ENCODE results near the gene ZMYND8.

The ZMYND8 gene

DNA sequence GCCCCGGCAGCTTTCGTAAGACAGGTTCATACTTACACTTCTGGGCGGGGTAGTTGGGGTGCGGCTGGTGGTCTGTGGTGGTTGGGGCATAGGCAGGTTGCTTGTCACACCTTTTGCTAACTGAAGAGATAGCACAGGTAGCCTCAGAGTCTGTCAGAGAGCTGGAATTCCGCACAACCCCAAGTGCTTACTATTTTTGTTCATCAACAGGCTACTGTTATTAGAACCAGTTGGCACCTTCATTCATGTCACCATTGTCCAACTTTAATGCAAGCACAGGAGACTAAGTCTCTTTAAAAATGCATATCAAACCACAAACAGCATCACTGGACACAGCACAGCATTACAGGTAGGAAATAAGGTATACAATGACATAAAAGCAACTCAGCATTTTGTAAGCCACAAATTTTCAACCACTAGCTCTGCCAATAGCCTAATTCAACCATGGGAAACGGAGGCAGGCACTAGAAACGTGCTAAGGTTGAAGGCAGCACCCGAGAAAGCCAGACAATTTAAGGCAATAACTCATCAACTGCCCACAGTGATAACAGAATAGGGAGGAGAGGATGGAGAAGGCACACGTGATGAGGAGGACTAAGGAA lies 143.8 kb downstream of the ZMYND8 start:
- H3K4me3 ChIP-seq (ENCODE audit: low read depth in 1 of 2, low read length in 2 of 2), result no peak overlapping the region
- H3K27ac ChIP-seq (ENCODE audit: low read length), result no peak overlapping the region
- H2AFZ ChIP-seq (ENCODE audit: low read depth, low read length), result no peak overlapping the region
- no peak for ATAC-seq (ENCODE audit: insufficient read depth, low read depth)
- H3K36me3 ChIP-seq (ENCODE audit: insufficient read depth, low read length), result peaks cover 91% of the 10 kb centered on the region
- TF ChIP-seq, protein P1, sequence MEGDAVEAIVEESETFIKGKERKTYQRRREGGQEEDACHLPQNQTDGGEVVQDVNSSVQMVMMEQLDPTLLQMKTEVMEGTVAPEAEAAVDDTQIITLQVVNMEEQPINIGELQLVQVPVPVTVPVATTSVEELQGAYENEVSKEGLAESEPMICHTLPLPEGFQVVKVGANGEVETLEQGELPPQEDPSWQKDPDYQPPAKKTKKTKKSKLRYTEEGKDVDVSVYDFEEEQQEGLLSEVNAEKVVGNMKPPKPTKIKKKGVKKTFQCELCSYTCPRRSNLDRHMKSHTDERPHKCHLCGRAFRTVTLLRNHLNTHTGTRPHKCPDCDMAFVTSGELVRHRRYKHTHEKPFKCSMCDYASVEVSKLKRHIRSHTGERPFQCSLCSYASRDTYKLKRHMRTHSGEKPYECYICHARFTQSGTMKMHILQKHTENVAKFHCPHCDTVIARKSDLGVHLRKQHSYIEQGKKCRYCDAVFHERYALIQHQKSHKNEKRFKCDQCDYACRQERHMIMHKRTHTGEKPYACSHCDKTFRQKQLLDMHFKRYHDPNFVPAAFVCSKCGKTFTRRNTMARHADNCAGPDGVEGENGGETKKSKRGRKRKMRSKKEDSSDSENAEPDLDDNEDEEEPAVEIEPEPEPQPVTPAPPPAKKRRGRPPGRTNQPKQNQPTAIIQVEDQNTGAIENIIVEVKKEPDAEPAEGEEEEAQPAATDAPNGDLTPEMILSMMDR (IDR thresholded peaks at IDR 0.05; ENCODE audit: borderline replicate concordance, extremely low read depth, low read length, poor library complexity, severe bottlenecking), result no peak
- no peak for TF ChIP-seq EZH2 (IDR thresholded peaks at IDR 0.05; ENCODE audit: borderline replicate concordance, low read depth, low read length, severe bottlenecking)
- no peaks in the 10 kb centered on the region for H3K27me3 ChIP-seq (ENCODE audit: insufficient read depth, low read length, poor library complexity)
- H3K79me2 ChIP-seq (ENCODE audit: insufficient read depth, low read length), result no peaks in the 10 kb centered on the region
- no peak for DNase-seq
- H3K4me2 ChIP-seq (ENCODE audit: insufficient read depth, low read length), result no peak overlapping the region
- no peaks in the 10 kb centered on the region for H3K4me1 ChIP-seq (ENCODE audit: insufficient read depth, low read length)
- no peak overlapping the region for H3K9ac ChIP-seq (ENCODE audit: low read depth, low read length)
- peaks cover 16% of the 10 kb centered on the region; the same call in 1 of the 2 replicates for H4K20me1 ChIP-seq (ENCODE audit: insufficient read depth, low read length)
- no peaks in the 10 kb centered on the region for H3K9me3 ChIP-seq (ENCODE audit: insufficient read depth, low read length, severe bottlenecking)

DNA sequence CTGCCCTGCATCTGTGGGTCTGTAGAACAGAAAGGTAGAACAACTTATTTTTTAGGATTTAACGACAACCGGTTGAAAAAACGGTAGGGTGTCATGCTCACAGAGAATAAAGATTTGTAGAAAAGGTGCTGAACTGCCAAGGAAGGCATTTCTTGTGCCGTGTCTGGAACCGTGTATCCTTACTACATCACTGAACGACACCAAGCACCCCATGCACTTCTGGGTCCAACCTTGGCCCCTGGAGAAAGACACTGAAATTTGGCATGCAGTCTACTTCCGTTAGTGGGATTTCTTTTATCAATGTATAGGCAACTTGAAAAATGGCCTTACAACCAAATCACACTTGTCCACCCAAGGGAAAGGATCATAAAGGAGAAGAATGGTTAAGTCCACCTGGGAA lies 145.5 kb downstream of the ZMYND8 start:
- TF ChIP-seq, protein P1 (IDR thresholded peaks at IDR 0.05; ENCODE audit: borderline replicate concordance, extremely low read depth, low read length, poor library complexity, severe bottlenecking), result no peak
- TF ChIP-seq EZH2 (IDR thresholded peaks at IDR 0.05; ENCODE audit: borderline replicate concordance, low read depth, low read length, severe bottlenecking), result no peak
- H3K4me1 ChIP-seq (ENCODE audit: insufficient read depth, low read length), result no peaks in the 10 kb centered on the region
- H3K9ac ChIP-seq (ENCODE audit: low read depth, low read length), result no peak overlapping the region
- ATAC-seq (ENCODE audit: insufficient read depth, low read depth) (no peak), DNase-seq (no peak)
- H3K4me2 ChIP-seq (ENCODE audit: insufficient read depth, low read length), result no peak overlapping the region
- H3K9me3 ChIP-seq (ENCODE audit: insufficient read depth, low read length, severe bottlenecking), result no peaks in the 10 kb centered on the region
- no peaks in the 10 kb centered on the region for H3K79me2 ChIP-seq (ENCODE audit: insufficient read depth, low read length)
- H3K27ac ChIP-seq (ENCODE audit: low read length), result no peak overlapping the region
- peaks cover 16% of the 10 kb centered on the region; the same call in 1 of the 2 replicates for H4K20me1 ChIP-seq (ENCODE audit: insufficient read depth, low read length)
- H3K27me3 ChIP-seq (ENCODE audit: insufficient read depth, low read length, poor library complexity), result no peaks in the 10 kb centered on the region
- no peak overlapping the region for H3K4me3 ChIP-seq (ENCODE audit: low read depth in 1 of 2, low read length in 2 of 2)
- H2AFZ ChIP-seq (ENCODE audit: low read depth, low read length), result no peak overlapping the region
- peaks cover 78% of the 10 kb centered on the region for H3K36me3 ChIP-seq (ENCODE audit: insufficient read depth, low read length)

DNA sequence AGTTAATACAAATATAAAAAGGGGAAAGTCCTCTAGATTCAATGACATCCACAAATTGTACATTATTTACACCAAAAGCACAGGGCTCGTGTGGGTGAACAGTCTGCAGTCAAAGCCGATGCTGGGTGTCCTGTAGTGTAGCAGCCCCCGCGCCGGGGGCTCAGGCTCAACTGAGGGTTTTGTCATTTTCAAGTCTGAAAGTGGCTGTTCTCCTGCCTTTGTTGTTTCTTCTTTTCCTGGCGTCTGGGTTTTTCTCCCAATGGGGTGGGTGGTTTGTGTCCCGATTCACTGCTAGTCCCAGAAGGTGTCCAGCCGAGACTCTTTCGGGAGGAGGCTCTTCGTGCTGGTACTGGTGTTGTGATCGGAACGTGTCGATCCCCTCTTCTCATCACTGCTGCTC lies 146.0 kb downstream of the ZMYND8 start:
- peaks cover 72% of the 10 kb centered on the region for H3K36me3 ChIP-seq (ENCODE audit: insufficient read depth, low read length)
- H2AFZ ChIP-seq (ENCODE audit: low read depth, low read length), result no peak overlapping the region
- H3K9ac ChIP-seq (ENCODE audit: low read depth, low read length), result no peak overlapping the region
- H3K79me2 ChIP-seq (ENCODE audit: insufficient read depth, low read length), result no peaks in the 10 kb centered on the region
- no peak for ATAC-seq (ENCODE audit: insufficient read depth, low read depth)
- no peak for DNase-seq
- no peaks in the 10 kb centered on the region for H3K27me3 ChIP-seq (ENCODE audit: insufficient read depth, low read length, poor library complexity)
- TF ChIP-seq EZH2 (IDR thresholded peaks at IDR 0.05; ENCODE audit: borderline replicate concordance, low read depth, low read length, severe bottlenecking), result no peak
- TF ChIP-seq, protein P1 (IDR thresholded peaks at IDR 0.05; ENCODE audit: borderline replicate concordance, extremely low read depth, low read length, poor library complexity, severe bottlenecking), result no peak
- peaks cover 16% of the 10 kb centered on the region; the same call in 1 of the 2 replicates for H4K20me1 ChIP-seq (ENCODE audit: insufficient read depth, low read length)
- no peak overlapping the region for H3K4me2 ChIP-seq (ENCODE audit: insufficient read depth, low read length)
- no peak overlapping the region for H3K27ac ChIP-seq (ENCODE audit: low read length)
- no peaks in the 10 kb centered on the region for H3K4me1 ChIP-seq (ENCODE audit: insufficient read depth, low read length)
- no peaks in the 10 kb centered on the region for H3K9me3 ChIP-seq (ENCODE audit: insufficient read depth, low read length, severe bottlenecking)
- no peak overlapping the region for H3K4me3 ChIP-seq (ENCODE audit: low read depth in 1 of 2, low read length in 2 of 2)

All from DND-41 (cell line).